H1 (cell line): ENCODE data around the gene WDR48. TPM values are rescaled to one million over a fixed set of nuclear protein-coding genes. Genes with fewer than 3 reads are reported as not detected.

Source experiments
- CTCF ChIA-PET: fragments of 300-600 bp; sonication (Branson Sonifier 250); formaldehyde crosslinking; loops from one replicate; lab custom pipeline; 2021; ENCODE audit not compliant: partially characterized antibody; lab: Charles Lee
- POLR2A ChIA-PET: fragments of 300-600 bp; sonication (Branson Sonifier 250); formaldehyde crosslinking; loops from one replicate; lab custom pipeline; 2021; ENCODE audit warnings: inconsistent platforms; ENCODE audit not compliant: partially characterized antibody; lab: Charles Lee
- DNase-seq, 2 experiments: peaks; one replicate each; pipeline versions ENCODE4 v3.0.0 to v3.0.0-alpha.2; 2010 to 2022; ENCODE audit warnings: low spot score in 2 of 2, low read depth in 1 of 2, mixed read lengths in 1 of 2
- FAIRE-seq: peaks from 2 replicates; lab custom pipeline; 2011; peaks lifted over from hg19 to GRCh38; lab: Jason Lieb, UNC
- H2AFZ ChIP-seq: 2 replicates; pipeline ENCODE4 v1.8.1; 2012; ENCODE audit warnings: low read length, inconsistent platforms
- H2AK5ac ChIP-seq: 2 replicates; pipeline ENCODE4 v1.6.1; 2013; ENCODE audit warnings: low read depth, low read length
- H2BK120ac ChIP-seq: replicated peaks from 2 replicates; pipeline ENCODE3; 2013; ENCODE audit warnings: low read depth, low read length, inconsistent platforms
- H2BK12ac ChIP-seq: 2 replicates; pipeline ENCODE4 v1.6.1; 2013; ENCODE audit warnings: low read depth, low read length
- H2BK15ac ChIP-seq: 2 replicates; pipeline ENCODE4 v1.6.1; 2013; ENCODE audit warnings: low read length
- H2BK20ac ChIP-seq: 2 replicates; pipeline ENCODE4 v1.6.1; 2013; ENCODE audit warnings: low read length
- H2BK5ac ChIP-seq: 2 replicates; pipeline ENCODE4 v1.6.1; 2013; ENCODE audit warnings: low read depth, low read length
- H3K14ac ChIP-seq: 2 replicates; pipeline ENCODE4 v1.6.1; 2013; ENCODE audit warnings: inconsistent platforms; ENCODE audit not compliant: insufficient read length
- H3K18ac ChIP-seq: 2 replicates; pipeline ENCODE4 v1.6.1; 2013; ENCODE audit warnings: low read length; ENCODE audit errors: extremely low read depth
- H3K23ac ChIP-seq: 2 replicates; pipeline ENCODE4 v1.6.1; 2013; ENCODE audit warnings: inconsistent platforms; ENCODE audit not compliant: insufficient read length
- H3K23me2 ChIP-seq: 2 replicates; pipeline ENCODE4 v1.6.1; 2013; ENCODE audit warnings: low read depth, low read length
- H3K27ac ChIP-seq: 2 replicates; pipeline ENCODE4 v1.6.1; 2011; ENCODE audit warnings: low read depth, low read length, inconsistent platforms
- H3K27me3 ChIP-seq, 4 experiments: replicated peaks in 1 of 4; 1 replicate in 1 of 4; 2 replicates in 3 of 4; pipeline versions ENCODE4 v1.6.1 to v1.8.1; 2011 to 2013; ENCODE audit warnings: low read length in 3 of 4, mild to moderate bottlenecking in 3 of 4, inconsistent platforms in 2 of 4, mixed read lengths in 2 of 4, moderate library complexity in 1 of 4; ENCODE audit not compliant: control insufficient read depth in 3 of 4, insufficient read depth in 3 of 4; ENCODE audit errors: extremely low read depth in 1 of 4
- H3K36me3 ChIP-seq, 4 experiments: 2 replicates each; pipeline versions ENCODE4 v1.6.1 to v1.8.1; 2011 to 2013; ENCODE audit warnings: mild to moderate bottlenecking in 4 of 4, low read length in 3 of 4, moderate library complexity in 2 of 4, control low read depth in 1 of 4, inconsistent platforms in 1 of 4; ENCODE audit not compliant: insufficient read depth in 4 of 4, control insufficient read depth in 2 of 4
- H3K4ac ChIP-seq: replicated peaks from 2 replicates; pipeline ENCODE3; 2013; ENCODE audit warnings: low read length, low read depth, mixed read lengths, inconsistent platforms; ENCODE audit not compliant: insufficient read length
- H3K4me1 ChIP-seq, 4 experiments: replicated peaks in 1 of 4; 1 replicate in 1 of 4; 2 replicates in 3 of 4; pipeline versions ENCODE4 v1.6.1 to v1.8.1; 2011 to 2013; ENCODE audit warnings: low read length in 3 of 4, inconsistent platforms in 2 of 4, mixed read lengths in 1 of 4; ENCODE audit not compliant: insufficient read depth in 4 of 4, control insufficient read depth in 3 of 4
- H3K4me2 ChIP-seq, 2 experiments: 2 replicates each; pipeline versions ENCODE4 v1.6.1 to v1.8.1; 2011 to 2013; ENCODE audit warnings: low read depth in 2 of 2, low read length in 2 of 2, control low read depth in 1 of 2, inconsistent platforms in 1 of 2, mild to moderate bottlenecking in 1 of 2; ENCODE audit not compliant: insufficient read depth in 1 of 2
- H3K4me3 ChIP-seq, 4 experiments: fragments of 200-600, 300-600 bp in 1 of 4; sonication (generic), shearing (Covaris generic), sonication (Bioruptor Twin) in 1 of 4; 2 replicates each; pipeline versions ENCODE4 v1.5.1 to v1.8.1; 2011 to 2016; ENCODE audit warnings: low read length in 4 of 4, low read depth in 3 of 4, control low read depth in 2 of 4, inconsistent platforms in 2 of 4, mild to moderate bottlenecking in 2 of 4, mixed read lengths in 1 of 4, moderate library complexity in 1 of 4; ENCODE audit not compliant: insufficient read depth in 2 of 4; ENCODE audit errors: extremely low read depth in 1 of 4
- H3K56ac ChIP-seq: replicated peaks from 2 replicates; pipeline ENCODE3; 2013; ENCODE audit warnings: low read depth, mild to moderate bottlenecking, mixed read lengths, low read length, inconsistent platforms; ENCODE audit not compliant: insufficient read length
- H3K79me1 ChIP-seq: 2 replicates; pipeline ENCODE4 v1.6.1; 2013; ENCODE audit warnings: low read depth, low read length, control low read depth
- H3K79me2 ChIP-seq, 2 experiments: 2 replicates each; pipeline versions ENCODE4 v1.6.1 to v1.8.1; 2012 to 2013; ENCODE audit warnings: low read length in 2 of 2, mild to moderate bottlenecking in 2 of 2, inconsistent platforms in 1 of 2; ENCODE audit not compliant: insufficient read depth in 2 of 2, control insufficient read depth in 1 of 2
- H3K9ac ChIP-seq, 4 experiments: replicated peaks in 1 of 4; 1 replicate in 1 of 4; 2 replicates in 3 of 4; pipeline versions ENCODE4 v1.6.1 to v1.8.1; 2011 to 2013; ENCODE audit warnings: low read depth in 3 of 4, low read length in 3 of 4, control low read depth in 2 of 4, mild to moderate bottlenecking in 2 of 4, moderate library complexity in 2 of 4, inconsistent platforms in 1 of 4; ENCODE audit errors: extremely low read depth in 1 of 4
- H3K9me3 ChIP-seq, 2 experiments: 2 replicates each; pipeline versions ENCODE4 v1.6.1 to v1.8.1; 2012 to 2013; ENCODE audit warnings: mild to moderate bottlenecking in 2 of 2, moderate library complexity in 2 of 2, control low read depth in 1 of 2, inconsistent platforms in 1 of 2, low read depth in 1 of 2, low read length in 1 of 2, mixed read lengths in 1 of 2; ENCODE audit not compliant: insufficient read depth in 2 of 2
- H4K20me1 ChIP-seq, 2 experiments: replicated peaks in 1 of 2; 2 replicates each; pipeline versions ENCODE3 to v1.8.1; 2011 to 2013; ENCODE audit warnings: inconsistent platforms in 2 of 2, low read length in 2 of 2, mild to moderate bottlenecking in 1 of 2; ENCODE audit not compliant: insufficient read depth in 2 of 2, control insufficient read depth in 1 of 2
- H4K5ac ChIP-seq: 2 replicates; pipeline ENCODE4 v1.6.1; 2013; ENCODE audit warnings: low read length, low read depth, mixed read lengths, inconsistent platforms; ENCODE audit not compliant: insufficient read length
- H4K8ac ChIP-seq: 2 replicates; pipeline ENCODE4 v1.8.0; 2013; ENCODE audit warnings: mild to moderate bottlenecking, moderate library complexity, low read length, inconsistent platforms; ENCODE audit not compliant: insufficient read depth; ENCODE audit errors: extremely low read depth
- H4K91ac ChIP-seq: replicated peaks from 2 replicates; pipeline ENCODE3; 2013; ENCODE audit warnings: low read length, mixed read lengths, inconsistent platforms; ENCODE audit not compliant: insufficient read length
- POU5F1 ChIP-seq: IDR thresholded peaks from 2 replicates; pipeline ENCODE4 v1.6.1; 2011; ENCODE audit warnings: low read depth, mild to moderate bottlenecking, low read length, moderate library complexity
- YY1 ChIP-seq: IDR thresholded peaks from 2 replicates; pipeline ENCODE4 v1.6.1; 2011; ENCODE audit warnings: low read depth, mild to moderate bottlenecking, low read length
- WGBS, 2 experiments: shearing (Covaris generic) in 1 of 2; methylation state at CpG; one replicate each; pipeline versions ENCODE4 v1.1.6 to v1.1.7; 2013 to 2015; ENCODE audit warnings: low lambda C conversion rate in 2 of 2, mixed read lengths in 2 of 2, inconsistent platforms in 1 of 2, low coverage in 1 of 2, missing lambda C conversion rate in 1 of 2; ENCODE audit not compliant: insufficient replicate concordance in 2 of 2, insufficient coverage in 1 of 2, insufficient read length in 1 of 2; ENCODE audit errors: extremely low coverage in 1 of 2, missing lambda C conversion rate in 1 of 2; 5-methylcytosine and 5-hydroxymethylcytosine counted together
- polyA plus RNA-seq, 7 experiments: library from polyadenylated mRNA; depleted of rRNA in 3 of 7; stranded (reverse) in 5 of 7; unstranded in 2 of 7; fragments of >200 nt in 5 of 7; fragments of 200-250 nt in 2 of 7; gene quantifications; 1 replicate in 5 of 7; 2 replicates in 1 of 7; 4 replicates in 1 of 7; pipeline versions ENCODE4 v1.2.1 to v1.2.3, GENCODE V29; 2011 to 2013; ENCODE audit warnings: missing spikeins in 2 of 7, mixed read lengths in 2 of 7
- total RNA-seq: library from RNA; stranded (reverse); fragmentation: NEBNext Ultra II Directional; extraction: Animal tissue kit (Norgen Biotek cat#: 25700); gene quantifications from 2 replicates; pipeline ENCODE4 v1.2.1, GENCODE V29; 2021

WDR48 gene
- total and polyA plus RNA-seq, 2 of the 8 experiments (the other 6 are each of a cell fraction or from before 2014, with no cell fraction given) = 21.2 to 54.1 TPM

- no peak overlapping the region for H4K8ac ChIP-seq
- no peak overlapping the region for H3K14ac ChIP-seq
- no peaks in the 10 kb centered on the region for H3K79me1 ChIP-seq
- no peaks in the 10 kb centered on the region for H3K4me1 ChIP-seq
- H3K4me3 ChIP-seq = no peak overlapping the region
- H4K5ac ChIP-seq = no peak overlapping the region
- no peak overlapping the region for H2BK5ac ChIP-seq
- H2BK120ac ChIP-seq = no peak overlapping the region
- ChIA-PET POLR2A (interaction anchor here (1.8 kb wide), 1 partner anchor 10 kb away, joined by 6 read pairs; the partner anchor contains the start of genes GORASP1 and TTC21A), CTCF (interaction anchor here (0.9 to 20.0 kb wide), 9 partner anchors 8 to 173 kb away, joined by 3 to 496 read pairs (median 4); no protein-coding TSS in a partner anchor)
- WGBS, 2 experiments = 78% methylated on average over 3 of the region's 3 CpGs; no CpG with 5 or more reads in 1 of the 2 experiments
- H3K23me2 ChIP-seq = no peaks in the 10 kb centered on the region; the same call in 1 of the 2 replicates
- H2AFZ ChIP-seq = no peak overlapping the region
- TF ChIP-seq POU5F1 (no peak), YY1 (no peak)
- H2BK12ac ChIP-seq = no peak overlapping the region
- no peak overlapping the region for H3K4ac ChIP-seq
- H3K23ac ChIP-seq = no peak overlapping the region
- DNase-seq = no peak
- H3K27ac ChIP-seq = no peak overlapping the region
- H3K4me2 ChIP-seq = no peak overlapping the region
- no peak overlapping the region for H4K91ac ChIP-seq
- no peak overlapping the region for H3K9ac ChIP-seq
- no peak overlapping the region for H3K18ac ChIP-seq
- FAIRE-seq = no peak
- no peak overlapping the region for H2BK20ac ChIP-seq
- H3K27me3 ChIP-seq = no peaks in the 10 kb centered on the region; a peak in 1 of 7 replicates
- H3K79me2 ChIP-seq = no peaks in the 10 kb centered on the region
- no peak overlapping the region for H2BK15ac ChIP-seq
- H3K9me3 ChIP-seq = no peaks in the 10 kb centered on the region
- H3K36me3 ChIP-seq = no peaks in the 10 kb centered on the region
- H2AK5ac ChIP-seq = no peak overlapping the region
- H4K20me1 ChIP-seq = no peaks in the 10 kb centered on the region
- no peak overlapping the region for H3K56ac ChIP-seq
Measured at GRCh38 chr3:39118079-39118478, 66.3 kb downstream of the WDR48 start.
